H9 (cell line): ENCODE results near the gene CRACR2A. TPM values are rescaled to one million over a fixed set of nuclear protein-coding genes. Genes with fewer than 3 reads are reported as not detected.

Experiments used
- DNase-seq: peaks from one replicate; pipeline ENCODE4 v3.0.0-alpha.2; 2017
- H2AFZ ChIP-seq: one replicate; pipeline ENCODE4 v1.6.1; 2013; ENCODE audit warnings: mild to moderate bottlenecking, low read length, control low read depth, moderate library complexity
- H2AK5ac ChIP-seq: 2 replicates; pipeline ENCODE4 v1.6.1; 2013; ENCODE audit warnings: low read length, control low read depth, mixed read lengths; ENCODE audit not compliant: insufficient read length
- H2BK120ac ChIP-seq: one replicate; pipeline ENCODE4 v1.6.1; 2013; ENCODE audit warnings: low read depth, mild to moderate bottlenecking, low read length, control low read depth, inconsistent platforms; ENCODE audit not compliant: poor library complexity, severe bottlenecking
- H2BK12ac ChIP-seq: 2 replicates; pipeline ENCODE4 v1.6.1; 2013; ENCODE audit warnings: low read length, control low read depth, mixed read lengths, low read depth; ENCODE audit not compliant: insufficient read length
- H2BK15ac ChIP-seq: 2 replicates; pipeline ENCODE4 v1.6.1; 2013; ENCODE audit warnings: low read depth, low read length, control low read depth
- H2BK20ac ChIP-seq: one replicate; pipeline ENCODE4 v1.6.1; 2013; ENCODE audit warnings: low read depth, mild to moderate bottlenecking, low read length, control low read depth, inconsistent platforms; ENCODE audit not compliant: poor library complexity, severe bottlenecking
- H2BK5ac ChIP-seq: 2 replicates; pipeline ENCODE4 v1.6.1; 2013; ENCODE audit warnings: low read length, control low read depth, mixed read lengths; ENCODE audit not compliant: insufficient read length
- H3K14ac ChIP-seq: 2 replicates; pipeline ENCODE4 v1.6.1; 2013; ENCODE audit warnings: low read length, control low read depth; ENCODE audit not compliant: insufficient read depth
- H3K18ac ChIP-seq: 2 replicates; pipeline ENCODE4 v1.6.1; 2013; ENCODE audit warnings: low read depth, mild to moderate bottlenecking, mixed read lengths, low read length, control low read depth; ENCODE audit not compliant: insufficient read length
- H3K23ac ChIP-seq: 2 replicates; pipeline ENCODE4 v1.6.1; 2013; ENCODE audit warnings: low read length, control low read depth, mixed read lengths, low read depth; ENCODE audit not compliant: insufficient read length
- H3K23me2 ChIP-seq: 2 replicates; pipeline ENCODE4 v1.6.1; 2013; ENCODE audit warnings: low read depth, mild to moderate bottlenecking, mixed read lengths, low read length, control low read depth; ENCODE audit not compliant: insufficient read length, poor library complexity, severe bottlenecking
- H3K27ac ChIP-seq: 2 replicates; pipeline ENCODE4 v1.5.1; 2013; ENCODE audit warnings: low read length, control low read depth, mixed read lengths, low read depth; ENCODE audit not compliant: insufficient read length
- H3K27me3 ChIP-seq: 2 replicates; pipeline ENCODE4 v1.6.1; 2013; ENCODE audit warnings: low read length, control low read depth, inconsistent platforms; ENCODE audit not compliant: insufficient read depth
- H3K4ac ChIP-seq: 2 replicates; pipeline ENCODE4 v1.6.1; 2013; ENCODE audit warnings: low read depth, mild to moderate bottlenecking, control low read depth, inconsistent platforms, low read length, moderate library complexity
- H3K4me1 ChIP-seq: 2 replicates; pipeline ENCODE4 v1.6.1; 2013; ENCODE audit warnings: low read length, control low read depth, inconsistent platforms; ENCODE audit not compliant: insufficient read depth
- H3K4me2 ChIP-seq: 2 replicates; pipeline ENCODE4 v1.6.1; 2013; ENCODE audit warnings: low read length, control low read depth, mixed read lengths; ENCODE audit not compliant: insufficient read length, insufficient read depth
- H3K56ac ChIP-seq: 2 replicates; pipeline ENCODE4 v1.6.1; 2013; ENCODE audit warnings: low read depth, mild to moderate bottlenecking, mixed read lengths, low read length, control low read depth; ENCODE audit not compliant: insufficient read length
- H3K79me1 ChIP-seq: 2 replicates; pipeline ENCODE4 v1.6.1; 2013; ENCODE audit warnings: low read depth, mild to moderate bottlenecking, moderate library complexity, low read length, control low read depth, inconsistent platforms; ENCODE audit not compliant: insufficient read depth, poor library complexity, severe bottlenecking
- H3K79me2 ChIP-seq: 2 replicates; pipeline ENCODE4 v1.6.1; 2013; ENCODE audit warnings: low read length, control low read depth, inconsistent platforms; ENCODE audit not compliant: insufficient read depth
- H3K9ac ChIP-seq: 2 replicates; pipeline ENCODE4 v1.6.1; 2013; ENCODE audit warnings: low read length, control low read depth, mixed read lengths; ENCODE audit not compliant: insufficient read length; ENCODE audit errors: extremely low read depth
- H3K9me3 ChIP-seq: one replicate; pipeline ENCODE4 v1.6.1; 2013; ENCODE audit warnings: low read depth, low read length, inconsistent platforms; ENCODE audit not compliant: control insufficient read depth
- H3T11ph ChIP-seq: one replicate; pipeline ENCODE4 v1.6.1; 2013; ENCODE audit warnings: mild to moderate bottlenecking, low read length, control low read depth, inconsistent platforms
- H4K20me1 ChIP-seq: one replicate; pipeline ENCODE4 v1.6.1; 2013; ENCODE audit not compliant: control insufficient read depth, insufficient read length, insufficient read depth
- H4K5ac ChIP-seq: 2 replicates; pipeline ENCODE4 v1.6.1; 2013; ENCODE audit warnings: low read depth, mild to moderate bottlenecking, mixed read lengths, low read length, control low read depth; ENCODE audit not compliant: insufficient read length
- H4K8ac ChIP-seq: replicated peaks from 2 replicates; pipeline ENCODE4 v1.6.1; 2013; ENCODE audit warnings: low read length, control low read depth, mixed read lengths, low read depth; ENCODE audit not compliant: insufficient read length
- H4K91ac ChIP-seq: 2 replicates; pipeline ENCODE4 v1.6.1; 2013; ENCODE audit warnings: low read depth, mild to moderate bottlenecking, moderate library complexity, mixed read lengths, low read length, control low read depth; ENCODE audit not compliant: insufficient read length
- H3K27ac Mint-ChIP-seq, 3 experiments: 2 replicates in 2 of 3; 3 replicates in 1 of 3; pipeline ENCODE4 v1.8.0; 2020 to 2021; ENCODE audit warnings: mixed read lengths in 3 of 3, mild to moderate bottlenecking in 1 of 3, moderate library complexity in 1 of 3
- H3K27me3 Mint-ChIP-seq: 2 replicates; pipeline ENCODE4 v1.8.0; 2021; ENCODE audit warnings: low read depth, mild to moderate bottlenecking, moderate library complexity, mixed read lengths
- H3K36me3 Mint-ChIP-seq, 3 experiments: 2 replicates in 2 of 3; 3 replicates in 1 of 3; pipeline ENCODE4 v1.8.0; 2020 to 2021; ENCODE audit warnings: low read depth in 3 of 3, mixed read lengths in 3 of 3; ENCODE audit not compliant: insufficient read depth in 1 of 3
- H3K4me1 Mint-ChIP-seq, 2 experiments: 2 replicates each; pipeline ENCODE4 v1.8.0; 2020; ENCODE audit warnings: mixed read lengths in 2 of 2
- H3K4me3 Mint-ChIP-seq, 2 experiments: 2 replicates in 1 of 2; 3 replicates in 1 of 2; pipeline ENCODE4 v1.8.0; 2020 to 2021; ENCODE audit warnings: mild to moderate bottlenecking in 2 of 2, mixed read lengths in 2 of 2, moderate library complexity in 1 of 2
- H3K9me3 Mint-ChIP-seq, 2 experiments: 2 replicates in 1 of 2; 3 replicates in 1 of 2; pipeline ENCODE4 v1.8.0; 2020; ENCODE audit warnings: mild to moderate bottlenecking in 2 of 2, mixed read lengths in 2 of 2, moderate library complexity in 1 of 2
- WGBS: extraction: QIAGEN DNeasy Blood & Tissue Kit; methylation state at CpG from one replicate; pipeline ENCODE4 v1.1.7; 2013; ENCODE audit warnings: missing lambda C conversion rate, low lambda C conversion rate, mixed read lengths; ENCODE audit not compliant: insufficient read length; ENCODE audit errors: extremely low coverage; 5-methylcytosine and 5-hydroxymethylcytosine counted together
- total RNA-seq: library from RNA; stranded (reverse); gene quantifications from 2 replicates; pipeline ENCODE4 v1.2.1, GENCODE V29; 2021
- TF ChIP-seq, protein P1 (sequence below): fragments of 200-600 bp; sonication (generic); conservative IDR thresholded peaks from 3 replicates; pipeline ENCODE4 v1.8.0; 2021; ENCODE audit warnings: antibody characterized with exemption, mild to moderate bottlenecking

The CRACR2A gene
- total RNA-seq, 1 experiment from 2014 or later = 2.0 TPM

DNA sequence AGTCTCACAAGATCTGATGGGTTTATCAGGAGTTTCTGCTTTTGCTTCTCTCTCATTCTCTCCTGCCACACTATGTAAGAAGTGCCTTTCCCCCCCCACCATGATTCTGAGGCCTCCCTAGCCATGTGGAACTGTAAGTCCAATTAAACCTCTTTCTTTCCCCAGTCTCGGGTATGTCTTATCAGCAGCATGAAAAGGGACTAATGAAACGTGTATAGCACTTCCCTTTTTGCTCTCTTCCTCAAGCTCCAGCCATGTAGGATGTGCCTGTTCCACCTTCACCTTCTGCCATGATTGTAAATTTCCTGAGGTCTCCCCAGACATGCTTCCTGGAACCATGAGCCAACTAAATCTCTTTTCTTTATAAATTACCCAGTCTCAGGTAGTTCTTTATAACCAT lies 7.0 kb upstream of the CRACR2A start:
- Histone ChIP-seq H2BK120ac (no peak overlapping the region), H3K9me3 (no peaks in the 10 kb centered on the region), H2BK15ac (no peak overlapping the region), H4K5ac (no peak overlapping the region), H3K4me2 (no peak overlapping the region), H3K79me1 (no peaks in the 10 kb centered on the region), H3K27me3 (no peaks in the 10 kb centered on the region), H3K14ac (no peak overlapping the region), H4K8ac (no peak overlapping the region), H3K9ac (no peak overlapping the region), H3K23me2 (no peaks in the 10 kb centered on the region), H4K91ac (no peak overlapping the region), H3K27ac (no peak overlapping the region), H3K4ac (no peak overlapping the region), H2BK12ac (no peak overlapping the region), H3K56ac (no peak overlapping the region), H3K18ac (no peak overlapping the region), H2BK20ac (no peak overlapping the region), H3K23ac (no peak overlapping the region), H2AFZ (no peak overlapping the region), H3K4me1 (no peaks in the 10 kb centered on the region), H3T11ph (no peak overlapping the region), H4K20me1 (no peaks in the 10 kb centered on the region), H3K79me2 (no peaks in the 10 kb centered on the region), H2BK5ac (no peak overlapping the region), H2AK5ac (no peak overlapping the region)
- Mint-ChIP-seq H3K36me3 (no peaks in the 10 kb centered on the region; a peak in 1 of 7 replicates), H3K9me3 (peaks cover 0 to 4% of the 10 kb centered on the region in 2 experiments; a peak in 1 of 5 replicates), H3K4me3 (no peak overlapping the region), H3K27me3 (peaks cover 5% of the 10 kb centered on the region), H3K27ac (no peak overlapping the region), H3K4me1 (peaks cover 0 to 9% of the 10 kb centered on the region in 2 experiments; a peak in 1 of 4 replicates)
- DNase-seq = no peak
- TF ChIP-seq, protein P1, sequence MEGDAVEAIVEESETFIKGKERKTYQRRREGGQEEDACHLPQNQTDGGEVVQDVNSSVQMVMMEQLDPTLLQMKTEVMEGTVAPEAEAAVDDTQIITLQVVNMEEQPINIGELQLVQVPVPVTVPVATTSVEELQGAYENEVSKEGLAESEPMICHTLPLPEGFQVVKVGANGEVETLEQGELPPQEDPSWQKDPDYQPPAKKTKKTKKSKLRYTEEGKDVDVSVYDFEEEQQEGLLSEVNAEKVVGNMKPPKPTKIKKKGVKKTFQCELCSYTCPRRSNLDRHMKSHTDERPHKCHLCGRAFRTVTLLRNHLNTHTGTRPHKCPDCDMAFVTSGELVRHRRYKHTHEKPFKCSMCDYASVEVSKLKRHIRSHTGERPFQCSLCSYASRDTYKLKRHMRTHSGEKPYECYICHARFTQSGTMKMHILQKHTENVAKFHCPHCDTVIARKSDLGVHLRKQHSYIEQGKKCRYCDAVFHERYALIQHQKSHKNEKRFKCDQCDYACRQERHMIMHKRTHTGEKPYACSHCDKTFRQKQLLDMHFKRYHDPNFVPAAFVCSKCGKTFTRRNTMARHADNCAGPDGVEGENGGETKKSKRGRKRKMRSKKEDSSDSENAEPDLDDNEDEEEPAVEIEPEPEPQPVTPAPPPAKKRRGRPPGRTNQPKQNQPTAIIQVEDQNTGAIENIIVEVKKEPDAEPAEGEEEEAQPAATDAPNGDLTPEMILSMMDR = no peak
- no CpG with 5 or more reads among the region's 2 CpGs for WGBS
